HEK293 (cell line): ENCODE data around the gene SBF2.

Experiments
- FEZF1 ChIP-seq: fragments of 450-650 bp; formaldehyde crosslinking; IDR thresholded peaks from 2 replicates; pipeline ENCODE4 v1.5.1; 2016; ENCODE audit warnings: missing biosample characterization, missing genetic modification characterization
- GLI2 ChIP-seq: fragments of 450-650 bp; formaldehyde crosslinking; IDR thresholded peaks from 2 replicates; pipeline ENCODE4; 2017; ENCODE audit warnings: missing biosample characterization, missing genetic modification characterization, low read depth, borderline replicate concordance
- GLI4 ChIP-seq: fragments of 450-650 bp; formaldehyde crosslinking; IDR thresholded peaks from 2 replicates; pipeline ENCODE4 v1.5.1; 2016; ENCODE audit warnings: missing biosample characterization, missing genetic modification characterization
- HOXD13 ChIP-seq: sonication (generic); formaldehyde crosslinking; IDR thresholded peaks from 2 replicates; pipeline ENCODE4 v1.8.0; 2022; ENCODE audit warnings: missing genetic modification reagents, borderline replicate concordance
- IKZF3 ChIP-seq: fragments of 450-650 bp; IDR thresholded peaks from 2 replicates; pipeline ENCODE4 v1.5.0; 2018; ENCODE audit warnings: missing biosample characterization, mild to moderate bottlenecking, missing genetic modification characterization, moderate library complexity
- SALL2 ChIP-seq: fragments of 450-650 bp; formaldehyde crosslinking; IDR thresholded peaks from 2 replicates; pipeline ENCODE4 v1.5.0; 2017; ENCODE audit warnings: missing biosample characterization, mild to moderate bottlenecking, missing genetic modification characterization, borderline replicate concordance
- ZBTB21 ChIP-seq: fragments of 450-650 bp; formaldehyde crosslinking; IDR thresholded peaks from 2 replicates; pipeline ENCODE4 v1.5.1; 2017; ENCODE audit warnings: missing biosample characterization, missing genetic modification characterization
- ZFP37 ChIP-seq: fragments of 450-650 bp; formaldehyde crosslinking; IDR thresholded peaks from 2 replicates; pipeline ENCODE4 v1.5.1; 2016; ENCODE audit warnings: missing biosample characterization, missing genetic modification characterization
- ZFP41 ChIP-seq: fragments of 450-650 bp; formaldehyde crosslinking; IDR thresholded peaks from 2 replicates; pipeline ENCODE4 v1.5.1; 2016; ENCODE audit warnings: missing biosample characterization, missing genetic modification characterization, borderline replicate concordance
- ZNF239 ChIP-seq: fragments of 450-650 bp; formaldehyde crosslinking; IDR thresholded peaks from 2 replicates; pipeline ENCODE4 v1.5.1; 2016; ENCODE audit warnings: missing biosample characterization, missing genetic modification characterization
- ZNF248 ChIP-seq: fragments of 450-650 bp; formaldehyde crosslinking; IDR thresholded peaks from 2 replicates; pipeline ENCODE4 v1.5.1; 2017; ENCODE audit warnings: missing biosample characterization, missing genetic modification characterization
- ZNF416 ChIP-seq: fragments of 450-650 bp; formaldehyde crosslinking; IDR thresholded peaks from 2 replicates; pipeline ENCODE4 v1.5.1; 2016; ENCODE audit warnings: missing biosample characterization, missing genetic modification characterization
- ZNF488 ChIP-seq: fragments of 450-650 bp; formaldehyde crosslinking; IDR thresholded peaks from 2 replicates; pipeline ENCODE4 v1.5.1; 2016; ENCODE audit warnings: missing biosample characterization, missing genetic modification characterization
- ZNF530 ChIP-seq: fragments of 450-650 bp; formaldehyde crosslinking; IDR thresholded peaks from 2 replicates; pipeline ENCODE4 v1.5.1; 2016; ENCODE audit warnings: low read depth, missing biosample characterization, missing genetic modification characterization
- ZNF558 ChIP-seq: fragments of 450-650 bp; formaldehyde crosslinking; IDR thresholded peaks from 2 replicates; pipeline ENCODE4 v1.5.1; 2016; ENCODE audit warnings: missing biosample characterization, missing genetic modification characterization
- ZNF571 ChIP-seq: fragments of 450-650 bp; formaldehyde crosslinking; IDR thresholded peaks from 2 replicates; pipeline ENCODE4 v1.5.0; 2017; ENCODE audit warnings: missing biosample characterization, missing genetic modification characterization
- ZNF623 ChIP-seq: fragments of 450-650 bp; formaldehyde crosslinking; IDR thresholded peaks from 2 replicates; pipeline ENCODE4 v1.5.1; 2016; ENCODE audit warnings: missing biosample characterization, missing genetic modification characterization
- ZNF629 ChIP-seq: fragments of 450-650 bp; formaldehyde crosslinking; IDR thresholded peaks from 2 replicates; pipeline ENCODE4 v1.5.1; 2017; ENCODE audit warnings: missing biosample characterization, missing genetic modification characterization
- ZNF654 ChIP-seq: fragments of 450-650 bp; formaldehyde crosslinking; IDR thresholded peaks from 2 replicates; pipeline ENCODE4 v1.5.1; 2016; ENCODE audit warnings: low read depth, missing biosample characterization, missing genetic modification characterization
- ZNF660 ChIP-seq: fragments of 450-650 bp; IDR thresholded peaks from 2 replicates; pipeline ENCODE4 v1.5.1; 2018; ENCODE audit warnings: missing biosample characterization, mild to moderate bottlenecking, missing genetic modification characterization
- ZNF664 ChIP-seq: fragments of 450-650 bp; formaldehyde crosslinking; IDR thresholded peaks from 2 replicates; pipeline ENCODE4 v1.5.1; 2016; ENCODE audit warnings: missing biosample characterization, missing genetic modification characterization
- ZNF670 ChIP-seq: fragments of 450-650 bp; formaldehyde crosslinking; IDR thresholded peaks from 2 replicates; pipeline ENCODE4 v1.5.1; 2016; ENCODE audit warnings: missing biosample characterization, missing genetic modification characterization, low read depth
- ZNF692 ChIP-seq: fragments of 450-650 bp; formaldehyde crosslinking; IDR thresholded peaks from 2 replicates; pipeline ENCODE4 v1.5.1; 2016; ENCODE audit warnings: missing biosample characterization, missing genetic modification characterization
- ZNF76 ChIP-seq: fragments of 450-650 bp; formaldehyde crosslinking; IDR thresholded peaks from 2 replicates; pipeline ENCODE4; 2016; ENCODE audit warnings: low read depth, missing biosample characterization, missing genetic modification characterization, borderline replicate concordance
- TF ChIP-seq, protein P1 (sequence below): fragments of 450-650 bp; formaldehyde crosslinking; IDR thresholded peaks from 2 replicates; pipeline ENCODE4 v1.5.1; 2016; ENCODE audit warnings: missing biosample characterization, missing genetic modification characterization
- TF ChIP-seq, protein P2 (sequence below): fragments of 450-650 bp; formaldehyde crosslinking; IDR thresholded peaks from 2 replicates; pipeline ENCODE4 v1.5.1; 2016; ENCODE audit warnings: missing biosample characterization, missing genetic modification characterization
- TF ChIP-seq, protein P3 (sequence below): fragments of 450-650 bp; formaldehyde crosslinking; IDR thresholded peaks from 2 replicates; pipeline ENCODE4 v1.5.1; 2016; ENCODE audit warnings: missing biosample characterization, missing genetic modification characterization

SBF2 gene

DNA sequence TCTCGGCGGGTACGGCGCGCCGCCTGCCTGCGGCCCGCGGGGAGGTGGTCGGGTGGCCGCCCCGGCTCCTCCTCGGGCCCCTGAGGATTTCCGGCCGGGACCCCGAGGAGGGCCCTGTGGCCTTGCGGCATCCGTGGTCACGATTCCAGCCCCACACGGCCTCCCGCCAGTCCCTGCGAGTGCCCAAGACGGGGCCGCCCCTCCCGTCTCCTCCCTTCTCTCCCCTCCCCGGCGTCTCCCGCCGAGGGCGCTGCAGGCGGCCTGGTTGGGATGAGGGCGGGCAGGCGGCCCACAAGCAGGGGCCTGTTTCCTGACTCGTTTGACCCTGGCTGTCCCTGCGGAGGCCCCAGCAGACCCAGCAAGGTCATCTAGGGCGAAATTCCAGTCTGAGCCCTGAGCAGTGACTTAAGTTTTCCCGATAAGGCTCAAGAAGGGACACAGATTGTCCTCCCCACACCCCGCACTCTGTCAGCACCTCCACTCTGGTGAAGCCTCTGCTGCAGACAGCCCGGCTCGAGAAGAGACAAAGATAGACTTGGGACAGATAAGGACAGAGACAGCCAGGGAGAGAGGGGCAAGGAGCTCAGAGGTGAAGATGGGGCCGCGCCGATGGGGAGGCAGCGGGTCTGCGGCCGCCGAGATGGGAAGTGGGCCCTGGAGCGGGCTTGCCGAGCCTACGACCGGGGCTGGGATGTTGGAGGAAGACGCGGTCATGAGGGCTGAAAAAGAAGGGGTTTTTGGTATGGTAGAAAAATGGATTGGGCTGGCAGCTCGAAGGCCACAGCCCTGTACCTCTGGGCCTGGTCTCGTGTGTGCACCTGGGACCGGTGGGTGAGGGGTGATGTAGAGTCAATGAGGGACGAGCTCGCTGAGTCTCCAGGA lies 535.1 kb downstream of the SBF2 start (continued):
- TF ChIP-seq ZNF248 (tag by site-specific recombination) (no peak), ZNF654 (no peak), ZFP37 (tag by site-specific recombination) (peak; percentile 63; the same call in 1 of the 2 replicates), ZNF670 (tag by site-specific recombination) (no peak), ZNF239 (no peak), FEZF1 (tag by site-specific recombination) (0 out of 2 replicates have a peak, but pooled peaks have one; percentile 4), ZNF558 (tag by site-specific recombination) (no peak), ZNF416 (tag by site-specific recombination) (no peak), GLI4 (tag by site-specific recombination) (no peak), ZBTB21 (tag by site-specific recombination) (no peak), ZNF571 (tag by site-specific recombination) (no peak), ZNF660 (tag by site-specific recombination) (0 out of 2 replicates have a peak, but pooled peaks have one; percentile 27), ZNF629 (tag by site-specific recombination) (no peak; the same call in 1 of the 2 replicates), GLI2 (tag by site-specific recombination) (no peak), SALL2 (tag by site-specific recombination) (no peak), ZNF623 (tag by site-specific recombination) (no peak), ZNF76 (tag by site-specific recombination) (no peak; the same call in none of the 2 replicates), IKZF3 (tag by site-specific recombination) (peak; percentile 90), ZFP41 (tag by site-specific recombination) (no peak), ZNF530 (tag by site-specific recombination) (no peak), ZNF488 (no peak), HOXD13 (CRISPR knock-in tag) (no peak), ZNF692 (tag by site-specific recombination) (no peak), ZNF664 (tag by site-specific recombination) (no peak)
- TF ChIP-seq, protein P1, sequence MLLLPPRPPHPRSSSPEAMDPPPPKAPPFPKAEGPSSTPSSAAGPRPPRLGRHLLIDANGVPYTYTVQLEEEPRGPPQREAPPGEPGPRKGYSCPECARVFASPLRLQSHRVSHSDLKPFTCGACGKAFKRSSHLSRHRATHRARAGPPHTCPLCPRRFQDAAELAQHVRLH (tag by site-specific recombination), result no peak
- TF ChIP-seq, protein P2, sequence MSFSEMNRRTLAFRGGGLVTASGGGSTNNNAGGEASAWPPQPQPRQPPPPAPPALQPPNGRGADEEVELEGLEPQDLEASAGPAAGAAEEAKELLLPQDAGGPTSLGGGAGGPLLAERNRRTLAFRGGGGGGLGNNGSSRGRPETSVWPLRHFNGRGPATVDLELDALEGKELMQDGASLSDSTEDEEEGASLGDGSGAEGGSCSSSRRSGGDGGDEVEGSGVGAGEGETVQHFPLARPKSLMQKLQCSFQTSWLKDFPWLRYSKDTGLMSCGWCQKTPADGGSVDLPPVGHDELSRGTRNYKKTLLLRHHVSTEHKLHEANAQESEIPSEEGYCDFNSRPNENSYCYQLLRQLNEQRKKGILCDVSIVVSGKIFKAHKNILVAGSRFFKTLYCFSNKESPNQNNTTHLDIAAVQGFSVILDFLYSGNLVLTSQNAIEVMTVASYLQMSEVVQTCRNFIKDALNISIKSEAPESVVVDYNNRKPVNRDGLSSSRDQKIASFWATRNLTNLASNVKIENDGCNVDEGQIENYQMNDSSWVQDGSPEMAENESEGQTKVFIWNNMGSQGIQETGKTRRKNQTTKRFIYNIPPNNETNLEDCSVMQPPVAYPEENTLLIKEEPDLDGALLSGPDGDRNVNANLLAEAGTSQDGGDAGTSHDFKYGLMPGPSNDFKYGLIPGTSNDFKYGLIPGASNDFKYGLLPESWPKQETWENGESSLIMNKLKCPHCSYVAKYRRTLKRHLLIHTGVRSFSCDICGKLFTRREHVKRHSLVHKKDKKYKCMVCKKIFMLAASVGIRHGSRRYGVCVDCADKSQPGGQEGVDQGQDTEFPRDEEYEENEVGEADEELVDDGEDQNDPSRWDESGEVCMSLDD, result 0 out of 2 replicates have a peak, but pooled peaks have one; percentile 23
- TF ChIP-seq, protein P3, sequence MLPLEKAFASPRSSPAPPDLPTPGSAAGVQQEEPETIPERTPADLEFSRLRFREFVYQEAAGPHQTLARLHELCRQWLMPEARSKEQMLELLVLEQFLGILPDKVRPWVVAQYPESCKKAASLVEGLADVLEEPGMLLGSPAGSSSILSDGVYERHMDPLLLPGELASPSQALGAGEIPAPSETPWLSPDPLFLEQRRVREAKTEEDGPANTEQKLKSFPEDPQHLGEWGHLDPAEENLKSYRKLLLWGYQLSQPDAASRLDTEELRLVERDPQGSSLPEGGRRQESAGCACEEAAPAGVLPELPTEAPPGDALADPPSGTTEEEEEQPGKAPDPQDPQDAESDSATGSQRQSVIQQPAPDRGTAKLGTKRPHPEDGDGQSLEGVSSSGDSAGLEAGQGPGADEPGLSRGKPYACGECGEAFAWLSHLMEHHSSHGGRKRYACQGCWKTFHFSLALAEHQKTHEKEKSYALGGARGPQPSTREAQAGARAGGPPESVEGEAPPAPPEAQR (tag by site-specific recombination), result no peak
